Glutamatergic neuron (in vitro differentiated cells): Measurements from ENCODE around the gene CAPN8. TPM values are rescaled to one million over a fixed set of nuclear protein-coding genes. Genes with fewer than 3 reads are reported as not detected.
A peak's percentile ranks its signal among the peaks of the same experiment; 100 is the strongest.

ENCODE experiments used
- DNase-seq: peaks from one replicate; pipeline ENCODE4 v3.0.0; 2022
- H3K27ac Mint-ChIP-seq: one replicate; pipeline ENCODE4 v1.8.0; 2020; ENCODE audit warnings: mild to moderate bottlenecking, mixed read lengths, inconsistent platforms; ENCODE audit not compliant: unreplicated experiment
- H3K27me3 Mint-ChIP-seq: one replicate; pipeline ENCODE4 v1.8.0; 2020; ENCODE audit warnings: mild to moderate bottlenecking, moderate library complexity, mixed read lengths, inconsistent platforms; ENCODE audit not compliant: unreplicated experiment
- H3K36me3 Mint-ChIP-seq: one replicate; pipeline ENCODE4 v1.8.0; 2020; ENCODE audit warnings: mild to moderate bottlenecking, mixed read lengths, inconsistent platforms; ENCODE audit not compliant: unreplicated experiment
- H3K4me1 Mint-ChIP-seq: one replicate; pipeline ENCODE4 v1.8.0; 2020; ENCODE audit warnings: mild to moderate bottlenecking, low read depth, mixed read lengths, inconsistent platforms; ENCODE audit not compliant: unreplicated experiment
- H3K4me3 Mint-ChIP-seq: one replicate; pipeline ENCODE4 v1.8.0; 2020; ENCODE audit warnings: mild to moderate bottlenecking, mixed read lengths, inconsistent platforms; ENCODE audit not compliant: unreplicated experiment
- H3K9me3 Mint-ChIP-seq: one replicate; pipeline ENCODE4 v1.8.0; 2020; ENCODE audit warnings: mild to moderate bottlenecking, moderate library complexity, mixed read lengths, inconsistent platforms; ENCODE audit not compliant: unreplicated experiment
- total RNA-seq: library from RNA; stranded (reverse); fragmentation: NEBNext Ultra II Directional; extraction: Animal tissue kit (Norgen Biotek cat#: 25700); gene quantifications from one replicate; pipeline ENCODE4 v1.2.1, GENCODE V29; 2021; ENCODE audit not compliant: unreplicated experiment
- TF ChIP-seq, protein P1 (sequence below): fragments of 200-600 bp; sonication (generic); IDR thresholded peaks from one replicate; pipeline ENCODE4 v1.5.0; 2021; ENCODE audit not compliant: partially characterized antibody, unreplicated experiment

Gene CAPN8
- total RNA-seq, 1 donor from 2014 or later: not detected

DNA sequence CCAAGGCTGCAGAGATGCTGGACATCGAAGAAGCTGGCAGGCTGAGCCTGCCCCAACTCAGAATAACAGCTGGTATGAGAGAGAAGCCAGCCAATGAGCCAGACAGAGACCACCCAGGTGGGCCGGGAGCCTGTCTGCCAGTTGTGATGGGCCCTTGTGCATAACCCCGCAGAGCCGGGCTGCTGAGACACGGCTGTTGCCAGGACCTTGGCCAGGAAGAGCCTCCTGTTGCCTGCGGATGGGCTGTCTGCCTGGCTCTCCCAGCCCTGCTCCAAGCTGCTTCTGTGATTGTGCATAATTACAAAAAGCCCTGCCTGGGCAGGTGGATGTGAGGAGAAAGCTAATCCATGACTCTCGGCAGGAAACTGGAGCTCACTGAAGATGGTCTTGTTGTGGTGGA is 126.5 kb downstream of the CAPN8 start:
- no peaks in the 10 kb centered on the region for H3K36me3 Mint-ChIP-seq

DNA sequence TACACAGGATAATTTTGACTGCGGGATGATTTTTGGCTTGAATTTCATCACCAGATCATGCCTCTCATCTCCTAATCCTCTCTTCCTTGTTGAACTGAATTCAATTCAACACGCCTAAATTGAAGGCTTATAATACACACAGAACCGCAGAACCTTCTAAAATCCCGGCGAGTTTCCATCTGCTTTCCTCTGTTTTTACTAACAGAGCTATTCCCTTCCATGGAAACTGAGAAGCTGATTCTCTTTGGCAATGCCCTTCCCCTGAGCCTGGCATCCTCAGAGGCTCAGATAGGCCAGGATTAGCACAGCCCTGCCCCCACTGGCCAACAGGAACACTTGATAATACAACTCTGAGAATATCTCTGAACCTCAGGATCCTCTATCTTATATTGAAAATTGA is 130.2 kb downstream of the CAPN8 start:
- Mint-ChIP-seq H3K4me1 (no peaks in the 10 kb centered on the region), H3K27ac (no peak overlapping the region)
- no peak for DNase-seq

More for the DNA sequence above, 126.5 kb downstream of the CAPN8 start:
- no peak overlapping the region for H3K27ac Mint-ChIP-seq
- peaks cover 7% of the 10 kb centered on the region for H3K9me3 Mint-ChIP-seq
- H3K27me3 Mint-ChIP-seq: no peaks in the 10 kb centered on the region
- no peak for DNase-seq
- TF ChIP-seq, protein P1, sequence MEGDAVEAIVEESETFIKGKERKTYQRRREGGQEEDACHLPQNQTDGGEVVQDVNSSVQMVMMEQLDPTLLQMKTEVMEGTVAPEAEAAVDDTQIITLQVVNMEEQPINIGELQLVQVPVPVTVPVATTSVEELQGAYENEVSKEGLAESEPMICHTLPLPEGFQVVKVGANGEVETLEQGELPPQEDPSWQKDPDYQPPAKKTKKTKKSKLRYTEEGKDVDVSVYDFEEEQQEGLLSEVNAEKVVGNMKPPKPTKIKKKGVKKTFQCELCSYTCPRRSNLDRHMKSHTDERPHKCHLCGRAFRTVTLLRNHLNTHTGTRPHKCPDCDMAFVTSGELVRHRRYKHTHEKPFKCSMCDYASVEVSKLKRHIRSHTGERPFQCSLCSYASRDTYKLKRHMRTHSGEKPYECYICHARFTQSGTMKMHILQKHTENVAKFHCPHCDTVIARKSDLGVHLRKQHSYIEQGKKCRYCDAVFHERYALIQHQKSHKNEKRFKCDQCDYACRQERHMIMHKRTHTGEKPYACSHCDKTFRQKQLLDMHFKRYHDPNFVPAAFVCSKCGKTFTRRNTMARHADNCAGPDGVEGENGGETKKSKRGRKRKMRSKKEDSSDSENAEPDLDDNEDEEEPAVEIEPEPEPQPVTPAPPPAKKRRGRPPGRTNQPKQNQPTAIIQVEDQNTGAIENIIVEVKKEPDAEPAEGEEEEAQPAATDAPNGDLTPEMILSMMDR: no peak
- H3K4me3 Mint-ChIP-seq: no peak overlapping the region
- H3K4me1 Mint-ChIP-seq: no peaks in the 10 kb centered on the region

DNA sequence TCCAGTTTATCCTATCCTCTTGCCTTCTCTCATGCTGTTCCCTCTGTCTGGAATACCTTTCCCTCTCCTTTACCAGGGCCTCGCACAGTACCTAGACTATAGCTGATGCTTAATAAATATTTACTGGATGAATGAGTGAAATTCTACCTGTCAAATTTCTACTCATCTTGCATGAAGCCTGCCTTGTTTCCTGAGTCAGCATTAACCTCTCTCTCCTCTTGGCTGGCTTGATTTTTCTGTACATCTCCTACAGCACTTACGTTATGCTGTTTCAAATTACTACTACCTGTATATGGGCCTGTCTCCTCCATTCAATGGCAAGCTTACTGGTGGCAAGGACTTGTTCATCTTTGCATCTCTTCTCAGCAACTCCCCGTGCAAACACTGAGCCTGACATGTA is 130.8 kb downstream of the CAPN8 start:
- H3K9me3 Mint-ChIP-seq: peaks cover 6% of the 10 kb centered on the region
- no peak overlapping the region for H3K4me3 Mint-ChIP-seq
- no peak overlapping the region for H3K27ac Mint-ChIP-seq
- DNase-seq: no peak
- peaks cover 1% of the 10 kb centered on the region for H3K27me3 Mint-ChIP-seq
- H3K36me3 Mint-ChIP-seq: no peaks in the 10 kb centered on the region
- H3K4me1 Mint-ChIP-seq: no peaks in the 10 kb centered on the region
- TF ChIP-seq, protein P1: no peak

More for the DNA sequence above, 130.2 kb downstream of the CAPN8 start:
- H3K4me3 Mint-ChIP-seq: no peak overlapping the region
- H3K36me3 Mint-ChIP-seq: no peaks in the 10 kb centered on the region
- TF ChIP-seq, protein P1: no peak
- peaks cover 1% of the 10 kb centered on the region for H3K27me3 Mint-ChIP-seq
- peaks cover 9% of the 10 kb centered on the region for H3K9me3 Mint-ChIP-seq

DNA sequence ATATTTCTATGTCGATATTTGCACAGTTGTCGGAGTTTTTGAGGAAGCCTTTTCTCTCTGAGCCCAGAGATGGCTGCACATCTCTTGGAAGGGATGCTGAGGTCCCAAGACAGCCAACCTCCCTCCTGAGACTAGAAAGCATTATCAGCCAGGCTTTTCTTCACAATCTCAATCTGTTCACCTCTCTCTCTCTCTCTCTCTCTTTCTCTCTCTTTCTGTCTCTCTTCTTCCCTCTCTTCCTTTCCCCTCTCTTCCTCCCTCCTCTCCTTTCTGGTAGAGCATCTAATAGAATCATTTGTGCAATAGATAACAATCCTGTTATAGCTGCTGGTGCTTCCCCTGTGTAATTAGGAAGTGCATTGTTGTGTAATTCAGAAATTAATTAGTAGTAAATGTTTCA is 131.8 kb downstream of the CAPN8 start:
- H3K27ac Mint-ChIP-seq: no peak overlapping the region
- no peak for DNase-seq
- peaks cover 1% of the 10 kb centered on the region for H3K27me3 Mint-ChIP-seq
- H3K36me3 Mint-ChIP-seq: no peaks in the 10 kb centered on the region
- TF ChIP-seq, protein P1: no peak
- H3K9me3 Mint-ChIP-seq: peaks cover 6% of the 10 kb centered on the region
- no peaks in the 10 kb centered on the region for H3K4me1 Mint-ChIP-seq
- no peak overlapping the region for H3K4me3 Mint-ChIP-seq

DNA sequence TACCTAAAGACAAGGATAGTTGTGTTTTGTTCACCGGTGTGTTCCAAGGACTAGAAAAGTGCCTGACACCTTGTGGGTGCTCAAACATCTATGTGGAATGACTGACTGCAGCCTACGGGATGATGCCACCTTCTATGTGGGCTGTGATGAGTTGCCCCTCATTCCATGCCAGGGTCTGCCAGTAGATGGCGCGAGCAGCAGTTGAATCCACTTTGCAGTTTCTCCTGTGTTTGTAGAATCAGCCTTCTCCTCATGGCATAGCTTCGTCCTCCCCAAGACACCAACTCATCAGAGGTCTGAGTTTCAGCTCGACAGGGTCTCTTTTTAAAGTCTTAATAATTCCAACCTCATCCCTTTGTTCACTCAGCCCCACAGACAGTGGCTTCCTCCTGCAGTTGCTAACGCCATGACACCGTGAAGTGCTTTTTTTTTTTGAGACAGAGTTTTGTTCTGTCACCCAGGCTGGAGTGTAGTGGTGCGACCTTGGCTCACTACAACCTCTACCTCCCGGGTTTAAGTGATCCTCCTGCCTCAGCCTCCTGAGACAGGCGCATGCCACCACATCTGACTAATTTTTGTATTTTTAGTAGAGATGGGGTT is 133.7 kb downstream of the CAPN8 start:
- no peak overlapping the region for H3K27ac Mint-ChIP-seq
- DNase-seq: peak; percentile 80
- H3K9me3 Mint-ChIP-seq: peaks cover 4% of the 10 kb centered on the region
- H3K36me3 Mint-ChIP-seq: no peaks in the 10 kb centered on the region
- peaks cover 1% of the 10 kb centered on the region for H3K27me3 Mint-ChIP-seq
- TF ChIP-seq, protein P1: peak; percentile 68
- no peak overlapping the region for H3K4me3 Mint-ChIP-seq
- no peaks in the 10 kb centered on the region for H3K4me1 Mint-ChIP-seq
